Measurements from ENCODE around the gene RUNX1. TPM values are rescaled to one million over a fixed set of nuclear protein-coding genes. Genes with fewer than 3 reads are reported as not detected.

RUNX1 gene
- polyA plus RNA-seq, 6 donors from 2014 or later = 8.8 to 20.7 (median 14.6) TPM

- no peak for ATAC-seq (ENCODE audit: low read depth in 2 of 2)
- H3K4me1 Mint-ChIP-seq = peaks cover 0 to 8% (median 4%) of the 10 kb centered on the region in 3 donors
- DNase-seq = no peak
- H3K27ac Mint-ChIP-seq = no peak overlapping the region
- H3K4me3 Mint-ChIP-seq = no peak overlapping the region
- H3K9me3 Mint-ChIP-seq = peaks cover 0 to 8% (median 2%) of the 10 kb centered on the region in 7 donors
- peaks cover 41 to 64% of the 10 kb centered on the region in 2 donors for H3K36me3 Mint-ChIP-seq
- no peaks in the 10 kb centered on the region for H3K27me3 Mint-ChIP-seq
These were observed 221.5 kb downstream of the RUNX1 start for GRCh38 chr21:34827445-34828235.

- DNase-seq = no peak
- no peak overlapping the region for H3K27ac Mint-ChIP-seq
- H3K36me3 Mint-ChIP-seq = peaks cover 48 to 71% of the 10 kb centered on the region in 2 donors
- H3K9me3 Mint-ChIP-seq = peaks cover 0 to 8% (median 2%) of the 10 kb centered on the region in 7 donors
- no peak for ATAC-seq (ENCODE audit: low read depth in 2 of 2)
- H3K27me3 Mint-ChIP-seq = no peaks in the 10 kb centered on the region
- no peak overlapping the region for H3K4me3 Mint-ChIP-seq
- peaks cover 0 to 8% (median 4%) of the 10 kb centered on the region in 3 donors for H3K4me1 Mint-ChIP-seq
These were observed 222.3 kb downstream of the RUNX1 start for GRCh38 chr21:34826836-34827235.

GRCh38 chr21:34825948-34826548, 223.1 kb downstream of the RUNX1 start:
- Mint-ChIP-seq H3K27me3 (no peaks in the 10 kb centered on the region), H3K4me3 (no peak overlapping the region), H3K36me3 (peaks cover 55 to 70% of the 10 kb centered on the region in 2 donors), H3K4me1 (peaks cover 0 to 8% (median 4%) of the 10 kb centered on the region in 3 donors), H3K9me3 (peaks cover 0 to 8% (median 2%) of the 10 kb centered on the region in 7 donors), H3K27ac (no peak overlapping the region)
- no peak for ATAC-seq (ENCODE audit: low read depth in 2 of 2)
- no peak for DNase-seq

DNA sequence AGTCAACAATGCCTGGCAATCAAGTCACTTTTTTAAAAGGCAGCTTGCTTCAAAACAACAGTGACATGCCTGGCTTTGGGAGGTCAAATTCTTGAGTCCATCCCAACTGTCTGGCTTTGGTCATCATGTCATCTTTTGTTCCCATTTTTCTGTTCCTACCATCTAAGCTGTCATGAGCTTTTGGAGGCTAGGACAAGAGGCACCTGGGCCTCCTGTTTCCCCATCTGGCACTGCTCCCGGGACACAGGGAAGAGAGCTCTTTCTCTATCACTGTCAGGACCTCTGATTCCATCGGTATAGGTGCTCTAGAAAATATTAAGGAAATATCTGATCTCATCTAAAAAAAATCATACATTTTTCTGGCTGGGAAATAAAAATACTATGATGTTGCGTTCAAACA, 224.0 kb downstream of the RUNX1 start:
- no peak overlapping the region for H3K4me3 Mint-ChIP-seq
- DNase-seq = no peak
- ATAC-seq (ENCODE audit: low read depth in 2 of 2) = no peak
- H3K27me3 Mint-ChIP-seq = no peaks in the 10 kb centered on the region
- H3K9me3 Mint-ChIP-seq = peaks cover 0 to 8% (median 2%) of the 10 kb centered on the region in 7 donors
- peak overlapping the region in 2 of 6 donors; percentile 9 to 20 for H3K27ac Mint-ChIP-seq
- H3K4me1 Mint-ChIP-seq = peaks cover 0 to 8% (median 4%) of the 10 kb centered on the region in 3 donors
- H3K36me3 Mint-ChIP-seq = peaks cover 55 to 61% of the 10 kb centered on the region in 2 donors

DNA sequence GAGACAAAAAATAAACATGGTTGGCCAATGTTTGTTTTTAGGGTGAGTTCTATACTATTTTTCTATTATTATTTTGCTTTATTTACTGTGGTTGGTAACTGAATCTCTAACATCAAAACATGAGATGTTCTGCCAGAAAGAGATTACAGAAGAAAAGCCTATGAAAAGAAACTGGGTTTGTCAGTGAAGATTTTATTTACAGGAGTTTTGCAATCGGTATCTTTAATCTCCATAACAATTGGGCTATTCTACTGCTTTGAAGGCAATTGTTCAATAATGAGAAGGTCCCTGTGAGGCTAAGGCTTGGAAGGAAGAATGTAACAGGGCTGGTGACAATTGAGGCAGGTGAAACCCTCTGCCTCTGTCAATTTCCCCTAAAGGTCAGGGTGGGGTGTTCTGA, 224.8 kb downstream of the RUNX1 start:
- Mint-ChIP-seq H3K4me3 (no peak overlapping the region), H3K36me3 (peaks cover 48 to 53% of the 10 kb centered on the region in 2 donors), H3K27ac (peak overlapping the region in 4 of 6 donors; percentile 18 to 74 (median 69)), H3K27me3 (no peaks in the 10 kb centered on the region), H3K4me1 (peaks cover 0 to 8% (median 4%) of the 10 kb centered on the region in 3 donors), H3K9me3 (peaks cover 0 to 7% (median 2%) of the 10 kb centered on the region in 7 donors)
- no peak for DNase-seq
- ATAC-seq (ENCODE audit: low read depth in 2 of 2) = no peak

DNA sequence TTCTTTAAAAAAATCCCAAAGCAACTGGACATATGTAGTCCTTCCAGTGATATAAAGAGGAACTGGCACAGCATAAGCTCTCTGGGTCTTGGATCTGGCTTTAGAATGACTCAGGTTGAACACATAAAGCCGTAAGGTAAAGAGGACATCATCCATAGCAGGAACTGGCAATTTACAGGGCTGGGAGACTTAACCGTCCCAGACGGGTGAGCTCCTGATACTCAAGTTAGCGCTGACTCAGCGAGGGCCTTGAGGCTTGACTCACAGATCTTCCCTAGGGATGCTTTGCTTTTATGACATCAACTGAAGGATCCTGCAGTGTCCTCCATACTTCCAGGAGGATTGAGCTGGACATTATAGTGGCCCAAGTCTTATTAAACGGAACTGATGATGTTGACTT, 226.2 kb downstream of the RUNX1 start:
- H3K36me3 Mint-ChIP-seq = peaks cover 39 to 43% of the 10 kb centered on the region in 2 donors
- peaks cover 0 to 7% (median 2%) of the 10 kb centered on the region in 7 donors for H3K9me3 Mint-ChIP-seq
- H3K4me1 Mint-ChIP-seq = peaks cover 0 to 12% (median 4%) of the 10 kb centered on the region in 3 donors
- no peaks in the 10 kb centered on the region for H3K27me3 Mint-ChIP-seq
- no peak for ATAC-seq (ENCODE audit: low read depth in 2 of 2)
- H3K4me3 Mint-ChIP-seq = no peak overlapping the region
- DNase-seq = no peak
- H3K27ac Mint-ChIP-seq = peak overlapping the region in 2 of 6 donors; percentile 4 to 24

DNA sequence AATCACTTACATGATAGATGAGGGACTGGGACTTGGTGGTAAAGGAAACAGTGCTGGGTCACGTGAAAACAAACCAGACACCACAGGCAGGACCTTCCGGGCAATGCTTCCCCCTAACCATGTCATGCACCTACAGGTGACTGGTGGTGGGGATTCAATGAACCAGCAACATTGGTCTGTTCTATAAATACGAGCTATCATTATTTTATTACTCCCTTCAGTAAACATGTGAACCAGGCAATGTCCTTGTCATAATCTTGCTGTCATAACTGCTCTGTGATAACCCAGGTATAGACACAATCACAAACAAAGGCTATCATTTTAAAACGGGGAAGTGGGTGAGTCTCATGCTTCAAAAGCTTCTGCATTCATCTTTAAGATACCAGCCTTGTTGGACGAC, 226.9 kb downstream of the RUNX1 start:
- H3K9me3 Mint-ChIP-seq = peaks cover 0 to 7% (median 2%) of the 10 kb centered on the region in 7 donors
- peaks cover 0 to 12% (median 4%) of the 10 kb centered on the region in 3 donors for H3K4me1 Mint-ChIP-seq
- no peak overlapping the region for H3K4me3 Mint-ChIP-seq
- ATAC-seq (ENCODE audit: low read depth in 2 of 2) (no peak), DNase-seq (no peak)
- H3K27me3 Mint-ChIP-seq = no peaks in the 10 kb centered on the region
- peaks cover 32 to 38% of the 10 kb centered on the region in 2 donors for H3K36me3 Mint-ChIP-seq
- no peak overlapping the region for H3K27ac Mint-ChIP-seq

- ATAC-seq (ENCODE audit: low read depth in 2 of 2) = no peak
- Mint-ChIP-seq H3K36me3 (peaks cover 28 to 33% of the 10 kb centered on the region in 2 donors), H3K27me3 (no peaks in the 10 kb centered on the region), H3K27ac (no peak overlapping the region), H3K4me1 (peaks cover 0 to 8% (median 4%) of the 10 kb centered on the region in 3 donors), H3K9me3 (peaks cover 0 to 4% (median 0%) of the 10 kb centered on the region in 7 donors), H3K4me3 (no peak overlapping the region)
- no peak for DNase-seq
These were observed 227.4 kb downstream of the RUNX1 start for GRCh38 chr21:34821717-34822116.

- ATAC-seq (ENCODE audit: low read depth in 2 of 2) (no peak), DNase-seq (no peak)
- Mint-ChIP-seq H3K4me1 (peaks cover 0 to 21% (median 4%) of the 10 kb centered on the region in 3 donors), H3K27ac (peak overlapping the region in 1 of 6 donors; percentile 68), H3K27me3 (no peaks in the 10 kb centered on the region), H3K36me3 (peaks cover 33 to 37% of the 10 kb centered on the region in 2 donors), H3K4me3 (no peak overlapping the region), H3K9me3 (no peaks in the 10 kb centered on the region)
These were observed 229.1 kb downstream of the RUNX1 start for GRCh38 chr21:34820051-34820450.

- no peak for ATAC-seq (ENCODE audit: low read depth in 2 of 2)
- Mint-ChIP-seq H3K4me1 (peaks cover 0 to 21% (median 6%) of the 10 kb centered on the region in 3 donors), H3K4me3 (no peak overlapping the region), H3K27me3 (no peaks in the 10 kb centered on the region), H3K27ac (no peak overlapping the region), H3K36me3 (peaks cover 31 to 42% of the 10 kb centered on the region in 2 donors), H3K9me3 (no peaks in the 10 kb centered on the region)
- no peak for DNase-seq
These were observed 229.6 kb downstream of the RUNX1 start for GRCh38 chr21:34819357-34819999.

- H3K27me3 Mint-ChIP-seq = no peaks in the 10 kb centered on the region
- DNase-seq = no peak
- peaks cover 24 to 42% of the 10 kb centered on the region in 2 donors for H3K36me3 Mint-ChIP-seq
- peak overlapping the region in 5 of 6 donors; percentile 14 to 66 (median 44) for H3K27ac Mint-ChIP-seq
- no peak for ATAC-seq (ENCODE audit: low read depth in 2 of 2)
- peaks cover under 1 to 21% (median 6%) of the 10 kb centered on the region in 3 donors for H3K4me1 Mint-ChIP-seq
- no peaks in the 10 kb centered on the region for H3K9me3 Mint-ChIP-seq
- H3K4me3 Mint-ChIP-seq = peak overlapping the region in 1 of 8 donors; percentile 47
These were observed 230.4 kb downstream of the RUNX1 start for GRCh38 chr21:34818662-34819158.

GRCh38 chr21:34817821-34818661, 231.1 kb downstream of the RUNX1 start:
- peaks cover 6 to 21% (median 7%) of the 10 kb centered on the region in 3 donors for H3K4me1 Mint-ChIP-seq
- H3K27ac Mint-ChIP-seq = peak overlapping the region in 4 of 6 donors; percentile 14 to 66 (median 43)
- no peak for DNase-seq
- H3K9me3 Mint-ChIP-seq = no peaks in the 10 kb centered on the region
- ATAC-seq (ENCODE audit: low read depth in 2 of 2) = no peak
- peak overlapping the region in 1 of 8 donors; percentile 24 for H3K4me3 Mint-ChIP-seq
- no peaks in the 10 kb centered on the region for H3K27me3 Mint-ChIP-seq
- H3K36me3 Mint-ChIP-seq = peaks cover 23 to 44% of the 10 kb centered on the region in 2 donors

Data from naive B cell (primary cell).